GM12873 (cell line): ENCODE measurements around the gene OR51S1.

ENCODE experiments used
- TF ChIP-seq, protein P1 (sequence below): IDR thresholded peaks from 2 replicates; pipeline ENCODE4 v1.5.1; 2012; ENCODE audit warnings: low read depth, mild to moderate bottlenecking, moderate library complexity, low read length, control low read depth; ENCODE audit not compliant: insufficient read depth; ENCODE audit errors: missing control alignments

Gene OR51S1

DNA sequence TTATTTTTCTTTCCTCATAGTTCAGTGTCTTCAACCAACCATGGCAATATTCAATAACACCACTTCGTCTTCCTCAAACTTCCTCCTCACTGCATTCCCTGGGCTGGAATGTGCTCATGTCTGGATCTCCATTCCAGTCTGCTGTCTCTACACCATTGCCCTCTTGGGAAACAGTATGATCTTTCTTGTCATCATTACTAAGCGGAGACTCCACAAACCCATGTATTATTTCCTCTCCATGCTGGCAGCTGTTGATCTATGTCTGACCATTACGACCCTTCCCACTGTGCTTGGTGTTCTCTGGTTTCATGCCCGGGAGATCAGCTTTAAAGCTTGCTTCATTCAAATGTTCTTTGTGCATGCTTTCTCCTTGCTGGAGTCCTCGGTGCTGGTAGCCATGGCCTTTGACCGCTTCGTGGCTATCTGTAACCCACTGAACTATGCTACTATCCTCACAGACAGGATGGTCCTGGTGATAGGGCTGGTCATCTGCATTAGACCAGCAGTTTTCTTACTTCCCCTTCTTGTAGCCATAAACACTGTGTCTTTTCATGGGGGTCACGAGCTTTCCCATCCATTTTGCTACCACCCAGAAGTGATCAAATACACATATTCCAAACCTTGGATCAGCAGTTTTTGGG is 33.0 kb upstream of the OR51S1 start, which contains the start of gene OR51T1:
Gene OR51T1 (plus strand): TSS at position 41 of the 641 bp plus-strand sequence. CDS start 0 bp downstream, at position 41.
- TF ChIP-seq, protein P1, sequence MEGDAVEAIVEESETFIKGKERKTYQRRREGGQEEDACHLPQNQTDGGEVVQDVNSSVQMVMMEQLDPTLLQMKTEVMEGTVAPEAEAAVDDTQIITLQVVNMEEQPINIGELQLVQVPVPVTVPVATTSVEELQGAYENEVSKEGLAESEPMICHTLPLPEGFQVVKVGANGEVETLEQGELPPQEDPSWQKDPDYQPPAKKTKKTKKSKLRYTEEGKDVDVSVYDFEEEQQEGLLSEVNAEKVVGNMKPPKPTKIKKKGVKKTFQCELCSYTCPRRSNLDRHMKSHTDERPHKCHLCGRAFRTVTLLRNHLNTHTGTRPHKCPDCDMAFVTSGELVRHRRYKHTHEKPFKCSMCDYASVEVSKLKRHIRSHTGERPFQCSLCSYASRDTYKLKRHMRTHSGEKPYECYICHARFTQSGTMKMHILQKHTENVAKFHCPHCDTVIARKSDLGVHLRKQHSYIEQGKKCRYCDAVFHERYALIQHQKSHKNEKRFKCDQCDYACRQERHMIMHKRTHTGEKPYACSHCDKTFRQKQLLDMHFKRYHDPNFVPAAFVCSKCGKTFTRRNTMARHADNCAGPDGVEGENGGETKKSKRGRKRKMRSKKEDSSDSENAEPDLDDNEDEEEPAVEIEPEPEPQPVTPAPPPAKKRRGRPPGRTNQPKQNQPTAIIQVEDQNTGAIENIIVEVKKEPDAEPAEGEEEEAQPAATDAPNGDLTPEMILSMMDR: no peak

DNA sequence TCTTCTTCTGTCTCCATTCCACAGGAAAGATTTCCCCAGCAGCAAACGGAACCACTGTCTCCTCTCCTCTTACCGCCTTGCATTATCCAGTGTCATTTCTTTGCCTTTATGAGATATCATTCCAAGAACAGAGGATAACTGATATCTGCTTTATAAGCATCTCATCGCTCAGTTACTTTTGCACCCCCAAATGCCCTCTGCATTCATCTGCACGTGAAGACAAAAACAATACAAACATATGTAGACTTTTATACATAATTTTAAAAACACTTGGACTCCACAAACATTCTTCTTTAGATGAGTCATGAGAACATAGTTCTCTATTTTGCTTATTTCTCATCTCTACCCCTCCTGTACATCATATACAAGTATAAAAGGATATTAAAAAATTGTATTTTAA is 32.2 kb upstream of the OR51S1 start:
- TF ChIP-seq, protein P1: no peak

DNA sequence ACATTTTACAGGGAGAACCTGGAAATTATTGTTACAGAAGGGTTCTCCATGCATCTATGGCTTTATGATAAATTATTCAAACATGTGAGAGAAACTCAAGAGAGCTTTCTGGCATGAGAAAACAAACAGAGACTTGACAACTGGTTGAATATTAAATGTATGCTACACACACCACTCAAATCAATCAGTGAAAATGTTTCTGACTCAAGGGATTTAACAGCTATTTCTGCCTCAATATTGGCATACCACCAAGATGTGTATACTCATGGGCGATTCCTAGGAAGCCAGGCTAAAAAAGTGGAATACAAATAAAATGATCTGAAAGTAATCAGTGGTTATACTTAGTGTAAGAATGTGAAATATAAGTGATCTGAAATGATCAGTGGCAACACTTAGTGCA is 16.8 kb upstream of the OR51S1 start:
- TF ChIP-seq, protein P1: no peak

DNA sequence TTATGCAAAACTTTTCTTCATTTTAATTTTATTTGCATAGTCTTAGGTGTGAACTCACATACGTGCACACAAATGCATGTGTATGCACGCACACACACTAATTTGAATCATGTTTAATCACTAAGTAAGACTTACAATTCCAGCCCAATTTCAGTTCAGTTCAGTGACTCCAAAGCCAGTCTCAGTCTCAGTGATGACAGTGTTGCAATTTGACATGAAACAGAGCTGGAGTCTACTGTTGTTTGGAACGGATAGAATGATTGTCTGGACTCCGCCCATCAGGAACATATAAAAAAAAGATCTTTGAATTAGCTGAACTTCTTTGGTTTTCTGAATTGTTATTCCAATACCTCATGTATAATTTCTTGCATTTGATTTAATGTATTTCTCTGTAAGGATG is 14.9 kb upstream of the OR51S1 start:
- TF ChIP-seq, protein P1: no peak

DNA sequence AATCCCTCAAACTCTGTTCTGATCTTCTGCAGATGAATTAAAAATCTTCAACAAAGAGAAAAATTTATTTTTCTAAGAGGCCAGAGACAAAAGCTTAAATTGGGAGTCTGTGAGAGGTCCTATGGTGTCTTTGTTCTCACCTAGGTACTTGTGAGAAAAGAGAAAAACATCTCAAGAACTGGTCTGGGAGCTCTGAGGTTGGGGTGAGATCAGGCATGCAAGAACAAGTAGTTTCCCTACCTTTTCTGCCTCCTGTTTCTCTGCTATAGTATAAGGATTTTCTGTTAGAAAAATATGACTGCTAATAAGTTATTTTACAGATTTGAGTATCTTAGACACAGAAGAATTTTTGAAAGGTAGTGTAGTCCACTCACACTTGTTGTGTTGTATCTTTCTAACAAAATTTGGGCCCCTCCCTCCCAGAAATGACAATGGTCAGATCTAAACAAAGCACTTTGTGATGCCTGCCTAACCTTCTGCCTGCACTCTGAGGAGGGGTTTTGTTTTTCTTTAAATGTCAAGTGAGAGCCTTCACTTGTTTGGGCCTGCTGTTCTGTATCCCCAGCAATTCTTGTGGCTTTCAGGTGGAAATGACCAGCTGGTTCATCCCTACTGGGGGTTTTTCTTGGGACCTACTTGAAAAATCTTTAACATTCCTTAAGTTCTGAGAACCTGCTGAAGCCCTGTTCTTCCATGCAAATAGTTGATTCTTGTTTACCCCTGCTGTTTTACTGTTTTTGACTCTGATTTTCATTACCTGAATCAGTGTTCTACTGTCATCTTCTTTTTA is 13.6 kb upstream of the OR51S1 start:
- TF ChIP-seq, protein P1: no peak

DNA sequence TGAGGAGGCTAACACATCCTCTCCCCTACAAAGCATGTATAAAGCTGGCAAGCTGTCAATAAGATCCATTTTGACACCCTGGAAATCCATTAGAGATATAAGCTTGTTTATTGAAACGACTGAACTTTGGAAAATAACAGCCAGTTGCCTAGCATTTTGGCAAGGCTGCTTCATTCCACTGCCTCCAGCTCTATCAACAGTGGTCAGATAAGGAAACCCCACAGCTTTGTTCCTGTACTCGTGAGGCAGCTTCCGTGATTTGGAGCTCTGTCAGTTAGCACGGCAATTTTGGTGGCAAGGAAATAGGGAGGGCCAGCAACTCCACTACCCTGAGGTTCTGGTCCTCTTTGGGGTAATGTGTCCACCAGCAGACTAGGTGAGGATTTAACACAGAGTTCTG is 2.0 kb upstream of the OR51S1 start:
- TF ChIP-seq, protein P1: no peak

DNA sequence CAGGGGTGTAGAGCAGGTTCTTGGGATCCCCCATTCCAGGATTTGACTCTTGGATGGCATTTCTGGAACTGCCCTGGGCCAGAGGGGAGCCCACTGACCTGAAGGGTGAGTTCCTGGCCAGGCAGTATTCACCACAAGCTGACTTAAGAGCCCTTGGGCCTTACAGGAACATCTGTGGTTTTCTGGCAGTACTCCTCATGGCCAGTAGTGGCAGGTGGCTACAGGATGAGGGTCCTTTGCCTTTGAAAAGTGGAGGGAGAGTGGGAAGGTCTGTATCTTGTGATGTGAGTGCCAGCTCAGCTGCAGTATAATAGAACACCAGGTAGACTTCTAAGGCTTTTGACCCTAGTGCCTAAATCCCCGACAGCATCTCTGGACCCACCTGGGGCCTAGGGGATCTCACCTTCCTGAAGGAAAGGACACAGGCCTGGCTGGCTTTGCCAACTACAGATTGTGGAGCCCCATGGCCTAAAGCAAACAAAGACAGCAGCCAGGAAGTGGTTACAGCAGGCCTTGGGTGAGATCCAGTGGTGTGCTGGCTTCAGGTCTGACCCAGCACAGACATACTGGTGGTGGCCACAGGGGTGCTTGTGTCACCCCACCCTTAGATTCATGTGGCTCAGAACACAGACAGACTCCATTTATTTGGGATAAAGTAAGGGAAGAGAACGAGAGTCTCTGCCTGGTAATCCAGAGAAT is 9.0 kb downstream of the OR51S1 start:
- TF ChIP-seq, protein P1: peak; percentile 6
